ENCODE measurements around the gene KRTAP5-9.

DNA sequence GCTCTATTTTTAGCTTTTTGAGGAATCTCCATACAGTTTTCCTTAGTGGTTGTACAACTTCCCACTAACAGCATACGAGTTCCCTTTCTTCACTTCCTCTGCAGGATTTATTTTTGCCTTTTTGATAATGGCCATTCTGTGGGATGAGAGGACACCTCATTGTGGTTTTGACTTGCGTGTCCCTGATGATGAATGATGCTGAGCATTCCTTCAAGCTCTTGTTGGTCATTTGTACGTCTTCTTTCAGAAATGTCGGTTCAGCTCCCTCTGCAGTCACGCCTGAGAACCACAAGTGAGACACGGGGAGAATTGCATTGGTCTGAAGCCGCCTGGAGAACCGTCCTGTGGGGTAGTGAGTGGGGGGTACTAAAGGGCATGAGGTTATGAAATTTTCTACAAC is 15.2 kb downstream of the KRTAP5-9 start:
- TF ChIP-seq CTCF (IDR thresholded peaks at IDR 0.05; ENCODE audit: low read length) (peak; percentile 59), EZH2 (IDR thresholded peaks at IDR 0.05; ENCODE audit: borderline replicate concordance, low read length) (no peak)
